ENCODE results near the gene PLEKHG7.
"Not testable (repeated sequence)": the region's sequence is repeated elsewhere in the genome, so short reads cannot be mapped to it uniquely, and the experiment has no call there.

- not testable (repeated sequence) for TF ChIP-seq EGR1 (IDR thresholded peaks at IDR 0.05; ENCODE audit: borderline replicate concordance, low read depth, low read length); E2F6 (IDR thresholded peaks at IDR 0.05); CHD2 (IDR thresholded peaks at IDR 0.05; ENCODE audit: low read length); RAD21 (IDR thresholded peaks at IDR 0.05 in 1 of 2, conservative IDR thresholded peaks at IDR 0.05 in 1 of 2; ENCODE audit: low read depth in 2 of 2, low read length in 2 of 2); EP300 (IDR thresholded peaks at IDR 0.05; ENCODE audit: borderline replicate concordance in 1 of 2, low read depth in 2 of 2, low read length in 2 of 2); ASH2L (IDR thresholded peaks at IDR 0.05; ENCODE audit: low read length)
Observed at GRCh38 chr12:92671524-92671923, 31.3 kb upstream of the PLEKHG7 start.

Data from H1 (cell line).